Measurements from ENCODE around the gene ATAD1. TPM values are rescaled to one million over a fixed set of nuclear protein-coding genes. Genes with fewer than 3 reads are reported as not detected.
A peak's percentile ranks its signal among the peaks of the same experiment; 100 is the strongest.

The ATAD1 gene
- total and polyA plus RNA-seq, 2 donors (not counting 1 experiment from before 2014, with no cell fraction given): 34.7 to 49.0 TPM

- H3K9me3 ChIP-seq (ENCODE audit: control insufficient read depth, insufficient read depth, low read depth, low read length): no peaks in the 10 kb centered on the region
- H2AFZ ChIP-seq (ENCODE audit: low read length): no peak overlapping the region
- no peak overlapping the region for H3K4me3 ChIP-seq (replicated peaks in 1 of 4; ENCODE audit: control extremely low read depth in 1 of 4, insufficient read depth in 1 of 4, low read depth in 3 of 4, low read length in 4 of 4)
- no peaks in the 10 kb centered on the region for H3K36me3 ChIP-seq (ENCODE audit: control insufficient read depth, insufficient read depth, low read length)
- TF ChIP-seq EZH2 (IDR thresholded peaks at IDR 0.05; ENCODE audit: low read length, missing control alignments): no peak
- TF ChIP-seq, protein P1, sequence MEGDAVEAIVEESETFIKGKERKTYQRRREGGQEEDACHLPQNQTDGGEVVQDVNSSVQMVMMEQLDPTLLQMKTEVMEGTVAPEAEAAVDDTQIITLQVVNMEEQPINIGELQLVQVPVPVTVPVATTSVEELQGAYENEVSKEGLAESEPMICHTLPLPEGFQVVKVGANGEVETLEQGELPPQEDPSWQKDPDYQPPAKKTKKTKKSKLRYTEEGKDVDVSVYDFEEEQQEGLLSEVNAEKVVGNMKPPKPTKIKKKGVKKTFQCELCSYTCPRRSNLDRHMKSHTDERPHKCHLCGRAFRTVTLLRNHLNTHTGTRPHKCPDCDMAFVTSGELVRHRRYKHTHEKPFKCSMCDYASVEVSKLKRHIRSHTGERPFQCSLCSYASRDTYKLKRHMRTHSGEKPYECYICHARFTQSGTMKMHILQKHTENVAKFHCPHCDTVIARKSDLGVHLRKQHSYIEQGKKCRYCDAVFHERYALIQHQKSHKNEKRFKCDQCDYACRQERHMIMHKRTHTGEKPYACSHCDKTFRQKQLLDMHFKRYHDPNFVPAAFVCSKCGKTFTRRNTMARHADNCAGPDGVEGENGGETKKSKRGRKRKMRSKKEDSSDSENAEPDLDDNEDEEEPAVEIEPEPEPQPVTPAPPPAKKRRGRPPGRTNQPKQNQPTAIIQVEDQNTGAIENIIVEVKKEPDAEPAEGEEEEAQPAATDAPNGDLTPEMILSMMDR (conservative IDR thresholded peaks at IDR 0.05 in 1 of 2, IDR thresholded peaks at IDR 0.05 in 1 of 2; ENCODE audit: low read depth in 1 of 2, low read length in 2 of 2): peak in 1 of 2 donors; percentile 31
- H3K9ac ChIP-seq (ENCODE audit: insufficient read depth, low read length): no peak overlapping the region
- no peak overlapping the region for H3K4me2 ChIP-seq (ENCODE audit: extremely low read depth, insufficient read depth, low read length)
- no peak overlapping the region for H3K27ac ChIP-seq (ENCODE audit: insufficient read depth, low read length)
- DNase-seq (ENCODE audit: low read depth in 2 of 2): peak; percentile 16 to 46
- H3K27me3 ChIP-seq (ENCODE audit: control insufficient read depth, insufficient read depth, low read length): no peaks in the 10 kb centered on the region
- no peaks in the 10 kb centered on the region for H3K4me1 ChIP-seq (ENCODE audit: control insufficient read depth, extremely low read depth, insufficient read depth, low read length)
- no peaks in the 10 kb centered on the region for H4K20me1 ChIP-seq (ENCODE audit: control insufficient read depth, extremely low read depth, insufficient read depth, low read length)
- H3K79me2 ChIP-seq (ENCODE audit: control insufficient read depth, insufficient read depth, low read length): no peaks in the 10 kb centered on the region
These were observed 46.0 kb downstream of the ATAD1 start for GRCh38 chr10:87771871-87772500.

GRCh38 chr10:87767253-87767652 is 50.8 kb downstream of the ATAD1 start:
- H4K20me1 ChIP-seq (ENCODE audit: control insufficient read depth, extremely low read depth, insufficient read depth, low read length): no peaks in the 10 kb centered on the region
- TF ChIP-seq, protein P1 (conservative IDR thresholded peaks at IDR 0.05 in 1 of 2, IDR thresholded peaks at IDR 0.05 in 1 of 2; ENCODE audit: low read depth in 1 of 2, low read length in 2 of 2): no peak
- no peak for TF ChIP-seq EZH2 (IDR thresholded peaks at IDR 0.05; ENCODE audit: low read length, missing control alignments)
- no peaks in the 10 kb centered on the region for H3K36me3 ChIP-seq (ENCODE audit: control insufficient read depth, insufficient read depth, low read length)
- H3K9me3 ChIP-seq (ENCODE audit: control insufficient read depth, insufficient read depth, low read depth, low read length): no peaks in the 10 kb centered on the region
- H3K9ac ChIP-seq (ENCODE audit: insufficient read depth, low read length): no peak overlapping the region
- no peak overlapping the region for H3K4me2 ChIP-seq (ENCODE audit: extremely low read depth, insufficient read depth, low read length)
- no peaks in the 10 kb centered on the region for H3K79me2 ChIP-seq (ENCODE audit: control insufficient read depth, insufficient read depth, low read length)
- H3K4me3 ChIP-seq (replicated peaks in 1 of 4; ENCODE audit: control extremely low read depth in 1 of 4, insufficient read depth in 1 of 4, low read depth in 3 of 4, low read length in 4 of 4): no peak overlapping the region
- no peaks in the 10 kb centered on the region for H3K27me3 ChIP-seq (ENCODE audit: control insufficient read depth, insufficient read depth, low read length)
- no peak overlapping the region for H3K27ac ChIP-seq (ENCODE audit: insufficient read depth, low read length)
- H2AFZ ChIP-seq (ENCODE audit: low read length): no peak overlapping the region
- DNase-seq (ENCODE audit: low read depth in 2 of 2): peak in 1 of 2 donors; percentile 89
- H3K4me1 ChIP-seq (ENCODE audit: control insufficient read depth, extremely low read depth, insufficient read depth, low read length): peaks cover 1% of the 10 kb centered on the region

GRCh38 chr10:87765666-87766376 is 52.2 kb downstream of the ATAD1 start:
- Histone ChIP-seq H3K9ac (ENCODE audit: insufficient read depth, low read length) (no peak overlapping the region), H3K4me1 (ENCODE audit: control insufficient read depth, extremely low read depth, insufficient read depth, low read length) (peaks cover 2% of the 10 kb centered on the region), H4K20me1 (ENCODE audit: control insufficient read depth, extremely low read depth, insufficient read depth, low read length) (no peaks in the 10 kb centered on the region), H3K27me3 (ENCODE audit: control insufficient read depth, insufficient read depth, low read length) (no peaks in the 10 kb centered on the region), H3K4me3 (replicated peaks in 1 of 4; ENCODE audit: control extremely low read depth in 1 of 4, insufficient read depth in 1 of 4, low read depth in 3 of 4, low read length in 4 of 4) (no peak overlapping the region), H3K27ac (ENCODE audit: insufficient read depth, low read length) (no peak overlapping the region), H3K4me2 (ENCODE audit: extremely low read depth, insufficient read depth, low read length) (no peak overlapping the region), H3K79me2 (ENCODE audit: control insufficient read depth, insufficient read depth, low read length) (no peaks in the 10 kb centered on the region), H2AFZ (ENCODE audit: low read length) (no peak overlapping the region), H3K36me3 (ENCODE audit: control insufficient read depth, insufficient read depth, low read length) (no peaks in the 10 kb centered on the region), H3K9me3 (ENCODE audit: control insufficient read depth, insufficient read depth, low read depth, low read length) (no peaks in the 10 kb centered on the region)
- TF ChIP-seq EZH2 (IDR thresholded peaks at IDR 0.05; ENCODE audit: low read length, missing control alignments): no peak
- TF ChIP-seq, protein P1 (conservative IDR thresholded peaks at IDR 0.05 in 1 of 2, IDR thresholded peaks at IDR 0.05 in 1 of 2; ENCODE audit: low read depth in 1 of 2, low read length in 2 of 2): no peak
- DNase-seq (ENCODE audit: low read depth in 2 of 2): no peak

Measured in fibroblast of lung (primary cell).